GM18861 (cell line): ENCODE results near the gene RALBP1.

ENCODE experiments used
- ATAC-seq: cut with Tn5 transposase; IDR thresholded peaks from one replicate; pipeline ENCODE4 v1.9.1; 2021; ENCODE audit not compliant: unreplicated experiment

The RALBP1 gene

GRCh38 chr18:9507565-9508088, 32.3 kb downstream of the RALBP1 start:
- no peak for ATAC-seq

GRCh38 chr18:9508446-9509025, 33.2 kb downstream of the RALBP1 start:
- no peak for ATAC-seq

- no peak for ATAC-seq
These were observed 38.7 kb downstream of the RALBP1 start for GRCh38 chr18:9513971-9514512.

GRCh38 chr18:9516437-9517064, 41.2 kb downstream of the RALBP1 start:
- no peak for ATAC-seq

GRCh38 chr18:9517869-9518268, 42.6 kb downstream of the RALBP1 start:
- no peak for ATAC-seq

GRCh38 chr18:9519399-9519798, 44.1 kb downstream of the RALBP1 start:
- no peak for ATAC-seq

- ATAC-seq: no peak
These were observed 45.4 kb downstream of the RALBP1 start for GRCh38 chr18:9520666-9521065.

- ATAC-seq: no peak
These were observed 46.5 kb downstream of the RALBP1 start for GRCh38 chr18:9521770-9522169.

GRCh38 chr18:9522952-9523351, 47.6 kb downstream of the RALBP1 start:
- no peak for ATAC-seq

- no peak for ATAC-seq
These were observed 51.1 kb downstream of the RALBP1 start for GRCh38 chr18:9526458-9526857.

- ATAC-seq: no peak
These were observed 55.1 kb downstream of the RALBP1 start for GRCh38 chr18:9530226-9531009.

- no peak for ATAC-seq
These were observed 56.6 kb downstream of the RALBP1 start for GRCh38 chr18:9531791-9532410.

GRCh38 chr18:9534844-9535243, 59.5 kb downstream of the RALBP1 start:
- no peak for ATAC-seq

GRCh38 chr18:9535430-9535991, 60.2 kb downstream of the RALBP1 start:
- ATAC-seq: no peak

GRCh38 chr18:9536354-9537152, 61.2 kb downstream of the RALBP1 start:
- no peak for ATAC-seq

GRCh38 chr18:9537677-9538076, 62.4 kb downstream of the RALBP1 start:
- no peak for ATAC-seq

- ATAC-seq: no peak
These were observed 64.0 kb downstream of the RALBP1 start for GRCh38 chr18:9539283-9539682.

GRCh38 chr18:9539938-9540337, 64.6 kb downstream of the RALBP1 start:
- no peak for ATAC-seq

GRCh38 chr18:9542924-9543323, 67.6 kb downstream of the RALBP1 start:
- ATAC-seq: no peak

GRCh38 chr18:9545029-9545428, 69.7 kb downstream of the RALBP1 start:
- ATAC-seq: no peak
